MCF 10A (cell line): ENCODE measurements around the gene SIK2. TPM values are rescaled to one million over a fixed set of nuclear protein-coding genes. Genes with fewer than 3 reads are reported as not detected.
A peak's percentile ranks its signal among the peaks of the same experiment; 100 is the strongest.

Source experiments
- BruUV-seq: library from RNA; stranded (reverse); fragments of 400-500 nt; replicated peaks from 2 replicates; lab custom pipeline; 2021; lab: Mats Ljungman, UMichigan
- CTCF ChIA-PET: fragments of 300-600 bp; sonication (Branson Sonifier 250); formaldehyde crosslinking; extraction: SDS; loops from one replicate; lab custom pipeline; 2021; ENCODE audit warnings: antibody characterized with exemption, inconsistent platforms; lab: Yijun Ruan, JAX
- POLR2A ChIA-PET: fragments of 300-600, 350-650 bp; sonication (Branson Sonifier 250); formaldehyde crosslinking; extraction: SDS; loops from one replicate; lab custom pipeline; 2020; ENCODE audit warnings: antibody characterized with exemption, inconsistent platforms; lab: Yijun Ruan, JAX
- DNase-seq: peaks from one replicate; pipeline ENCODE4 v3.0.0-alpha.2; 2018; ENCODE audit not compliant: unreplicated experiment
- H3K27ac Mint-ChIP-seq: one replicate; pipeline ENCODE4 v1.8.0; 2022; ENCODE audit warnings: mild to moderate bottlenecking, low read depth, mixed read lengths; ENCODE audit not compliant: unreplicated experiment
- H3K27me3 Mint-ChIP-seq: one replicate; pipeline ENCODE4 v1.8.0; 2022; ENCODE audit warnings: mixed read lengths; ENCODE audit not compliant: insufficient read depth, unreplicated experiment
- H3K36me3 Mint-ChIP-seq: one replicate; pipeline ENCODE4 v1.8.0; 2022; ENCODE audit warnings: mild to moderate bottlenecking, moderate library complexity, mixed read lengths; ENCODE audit not compliant: insufficient read depth, unreplicated experiment
- H3K4me1 Mint-ChIP-seq: one replicate; pipeline ENCODE4 v1.8.0; 2022; ENCODE audit warnings: mixed read lengths; ENCODE audit not compliant: insufficient read depth, unreplicated experiment
- H3K4me3 Mint-ChIP-seq: one replicate; pipeline ENCODE4 v1.8.0; 2022; ENCODE audit warnings: mild to moderate bottlenecking, moderate library complexity, mixed read lengths; ENCODE audit not compliant: unreplicated experiment
- H3K9me3 Mint-ChIP-seq: one replicate; pipeline ENCODE4 v1.8.0; 2022; ENCODE audit warnings: mixed read lengths; ENCODE audit not compliant: unreplicated experiment
- intact Hi-C: fragments of 100-400 bp; cut with micrococcal nuclease; formaldehyde crosslinking; loops from 2 replicates; pipeline ENCODE4 v1.14.1; 2022
- total RNA-seq: library from RNA; stranded (reverse); gene quantifications from 2 replicates; pipeline ENCODE4 v1.2.3, GENCODE V29; 2022
- TF ChIP-seq, protein P1 (sequence below): fragments of 200-600 bp; IDR thresholded peaks from one replicate; pipeline ENCODE4 v1.8.0; 2022; ENCODE audit warnings: antibody characterized with exemption, mild to moderate bottlenecking; ENCODE audit not compliant: unreplicated experiment

SIK2 gene
- total RNA-seq, 1 experiment from 2014 or later: 13.7 TPM

DNA sequence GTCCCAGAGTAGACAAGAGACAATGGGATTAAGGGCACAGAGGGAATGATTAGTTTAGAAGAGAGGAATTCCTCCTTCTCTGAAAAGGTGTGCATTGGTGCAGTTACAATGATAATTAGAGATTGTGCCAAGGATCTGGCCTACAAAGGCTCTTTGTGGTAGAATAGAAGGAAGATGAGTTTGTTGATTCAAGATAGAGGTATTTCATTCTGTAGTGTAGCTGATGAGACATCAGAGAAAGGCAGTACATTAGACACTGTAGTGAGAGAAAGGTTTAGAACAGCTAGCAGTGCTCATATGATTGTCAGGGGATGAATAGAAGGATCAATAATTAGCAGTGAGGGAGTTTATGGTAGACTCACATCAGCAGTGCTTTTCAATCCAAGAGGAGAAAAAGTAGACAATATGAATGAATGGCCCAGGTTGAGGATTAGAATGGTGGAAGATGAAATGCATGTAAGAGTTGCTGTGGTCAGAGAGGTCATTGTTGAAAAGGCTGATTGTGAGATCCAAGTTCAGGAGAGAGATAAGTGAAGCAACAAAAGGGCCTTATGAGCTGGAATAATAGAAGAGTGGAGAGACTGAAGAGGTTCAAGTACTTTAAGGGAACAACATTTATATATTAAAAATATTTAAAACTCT is 28.9 kb downstream of the SIK2 start:
- Mint-ChIP-seq H3K4me1 (peaks cover 32% of the 10 kb centered on the region), H3K4me3 (no peak overlapping the region), H3K27me3 (no peaks in the 10 kb centered on the region), H3K36me3 (no peaks in the 10 kb centered on the region), H3K27ac (no peak overlapping the region), H3K9me3 (no peaks in the 10 kb centered on the region)
- ChIA-PET CTCF (interaction anchor here (0.6 to 1.5 kb wide), 6 partner anchors 13 to 103 kb away, joined by 3 to 4 read pairs (median 3); no protein-coding TSS in a partner anchor), POLR2A (interaction anchor here (1.0 to 1.6 kb wide), 3 partner anchors 10 to 135 kb away, joined by 4 to 10 read pairs (median 5); partner anchors contain the start of gene PPP2R1B)
- TF ChIP-seq, protein P1, sequence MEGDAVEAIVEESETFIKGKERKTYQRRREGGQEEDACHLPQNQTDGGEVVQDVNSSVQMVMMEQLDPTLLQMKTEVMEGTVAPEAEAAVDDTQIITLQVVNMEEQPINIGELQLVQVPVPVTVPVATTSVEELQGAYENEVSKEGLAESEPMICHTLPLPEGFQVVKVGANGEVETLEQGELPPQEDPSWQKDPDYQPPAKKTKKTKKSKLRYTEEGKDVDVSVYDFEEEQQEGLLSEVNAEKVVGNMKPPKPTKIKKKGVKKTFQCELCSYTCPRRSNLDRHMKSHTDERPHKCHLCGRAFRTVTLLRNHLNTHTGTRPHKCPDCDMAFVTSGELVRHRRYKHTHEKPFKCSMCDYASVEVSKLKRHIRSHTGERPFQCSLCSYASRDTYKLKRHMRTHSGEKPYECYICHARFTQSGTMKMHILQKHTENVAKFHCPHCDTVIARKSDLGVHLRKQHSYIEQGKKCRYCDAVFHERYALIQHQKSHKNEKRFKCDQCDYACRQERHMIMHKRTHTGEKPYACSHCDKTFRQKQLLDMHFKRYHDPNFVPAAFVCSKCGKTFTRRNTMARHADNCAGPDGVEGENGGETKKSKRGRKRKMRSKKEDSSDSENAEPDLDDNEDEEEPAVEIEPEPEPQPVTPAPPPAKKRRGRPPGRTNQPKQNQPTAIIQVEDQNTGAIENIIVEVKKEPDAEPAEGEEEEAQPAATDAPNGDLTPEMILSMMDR: no peak
- no TSS peak for BruUV-seq
- no peak for DNase-seq
- intact Hi-C loops: no loop called here

DNA sequence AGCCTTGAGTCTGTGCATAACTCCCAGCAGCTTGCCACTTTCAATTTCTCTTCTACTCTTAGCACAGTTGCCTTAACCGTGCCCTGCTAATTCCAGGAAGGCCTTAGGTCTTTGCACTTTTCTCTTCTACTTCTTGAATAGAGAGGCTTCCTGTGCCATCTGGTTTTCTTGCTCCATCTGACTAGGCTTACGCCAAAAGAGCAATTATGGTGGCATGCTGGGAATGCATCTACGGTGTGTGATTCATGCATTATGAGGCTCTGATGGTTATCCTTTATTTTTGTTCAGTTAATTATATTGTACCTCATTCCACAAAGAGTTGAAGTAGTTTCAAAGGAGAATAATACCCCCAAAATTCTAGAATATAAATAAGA is 29.4 kb downstream of the SIK2 start:
- CTCF ChIA-PET: interaction anchor here (0.6 to 0.7 kb wide), 2 partner anchors 27 to 35 kb away, joined by 3 read pairs; no protein-coding TSS in a partner anchor
- H3K27ac Mint-ChIP-seq: no peak overlapping the region
- DNase-seq: peak; percentile 55
- peaks cover 37% of the 10 kb centered on the region for H3K4me1 Mint-ChIP-seq
- no peaks in the 10 kb centered on the region for H3K9me3 Mint-ChIP-seq
- POLR2A ChIA-PET: interaction anchor here (1.0 to 1.6 kb wide), 2 partner anchors 11 to 134 kb away, joined by 4 to 10 read pairs; partner anchors contain the start of gene PPP2R1B
- TF ChIP-seq, protein P1: no peak
- intact Hi-C loops: no loop called here
- H3K27me3 Mint-ChIP-seq: no peaks in the 10 kb centered on the region
- BruUV-seq: no TSS peak
- no peak overlapping the region for H3K4me3 Mint-ChIP-seq
- no peaks in the 10 kb centered on the region for H3K36me3 Mint-ChIP-seq

DNA sequence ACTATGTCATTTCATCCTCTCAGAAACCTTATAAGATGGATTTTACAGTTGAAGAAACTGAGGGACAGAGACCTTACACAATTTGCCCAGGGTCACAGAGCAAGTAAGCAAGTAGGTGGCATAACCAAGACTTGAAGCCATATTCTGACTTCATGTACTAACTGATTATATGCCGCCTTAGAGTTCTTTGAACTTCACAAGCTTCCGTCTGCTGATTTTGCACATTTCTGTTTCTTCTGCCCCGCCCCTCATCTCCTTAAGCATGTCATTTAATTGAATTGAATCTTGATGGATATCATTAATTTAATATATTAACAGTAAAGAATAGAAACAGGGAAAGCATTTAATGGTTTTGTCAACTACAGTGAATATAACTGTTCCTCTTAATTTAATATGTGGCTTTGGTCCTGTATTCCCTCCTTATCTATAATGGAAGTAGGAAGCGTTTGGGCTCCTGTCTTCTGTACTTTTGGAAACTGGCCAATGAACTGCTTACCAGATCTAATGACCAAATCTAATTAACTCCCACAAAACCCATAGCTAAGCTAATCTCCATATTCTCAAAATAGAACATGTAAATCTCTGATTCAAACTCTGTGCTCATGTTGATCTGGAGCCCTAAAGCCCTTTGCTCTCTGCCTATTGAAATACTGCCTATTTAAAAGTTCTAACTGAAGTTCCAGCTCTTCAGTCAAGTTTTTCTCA is 30.4 kb downstream of the SIK2 start:
- Mint-ChIP-seq H3K4me3 (no peak overlapping the region), H3K27ac (peak overlapping the region; percentile 17), H3K27me3 (no peaks in the 10 kb centered on the region), H3K4me1 (peaks cover 44% of the 10 kb centered on the region), H3K36me3 (no peaks in the 10 kb centered on the region), H3K9me3 (no peaks in the 10 kb centered on the region)
- POLR2A ChIA-PET: interaction anchor here (0.8 kb wide), 1 partner anchor 23 kb away, joined by 3 read pairs; no protein-coding TSS in a partner anchor
- TF ChIP-seq, protein P1: no peak
- no peak for DNase-seq
- BruUV-seq: no TSS peak
- CTCF ChIA-PET: no interaction called here
- intact Hi-C loops: no loop called here

DNA sequence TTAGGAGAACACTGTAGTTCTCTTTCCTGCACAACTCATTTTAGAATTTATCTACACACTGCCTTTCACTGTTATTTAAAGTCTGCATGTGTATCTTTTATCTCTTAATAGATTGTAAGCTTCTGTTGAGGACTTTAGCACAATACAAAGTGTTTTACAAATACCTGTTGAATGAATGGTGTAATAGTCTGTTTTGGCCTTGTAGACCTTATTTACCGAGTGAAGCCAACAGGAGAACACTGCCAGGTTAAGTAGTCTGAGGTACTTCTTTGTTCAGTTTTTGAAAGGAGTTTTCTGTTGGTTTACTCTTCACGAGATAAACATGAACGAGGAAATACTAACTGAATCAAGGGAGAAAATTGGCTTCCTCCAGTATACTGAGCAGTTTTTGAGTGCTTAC is 31.0 kb downstream of the SIK2 start:
- DNase-seq: no peak
- no TSS peak for BruUV-seq
- H3K4me1 Mint-ChIP-seq: peaks cover 47% of the 10 kb centered on the region
- ChIA-PET POLR2A (interaction anchor here (0.8 kb wide), 1 partner anchor 24 kb away, joined by 3 read pairs; no protein-coding TSS in a partner anchor), CTCF (no interaction called here)
- H3K9me3 Mint-ChIP-seq: no peaks in the 10 kb centered on the region
- intact Hi-C loops: no loop called here
- no peaks in the 10 kb centered on the region for H3K36me3 Mint-ChIP-seq
- peak overlapping the region; percentile 17 for H3K27ac Mint-ChIP-seq
- no peaks in the 10 kb centered on the region for H3K27me3 Mint-ChIP-seq
- no peak overlapping the region for H3K4me3 Mint-ChIP-seq
- TF ChIP-seq, protein P1: no peak
